Astrocyte of the cerebellum (primary cell): ENCODE results near the gene ANXA1.

ENCODE experiments used
- DNase-seq: peaks from one replicate; pipeline ENCODE4 v3.0.0-alpha.2; 2011; ENCODE audit warnings: low read depth
- H3K4me3 ChIP-seq: 2 replicates; pipeline ENCODE4 v1.5.1; 2011; ENCODE audit warnings: mild to moderate bottlenecking, low read depth, low read length, moderate library complexity
- CTCF ChIP-seq: IDR thresholded peaks from 2 replicates; pipeline ENCODE4 v1.5.1; 2012; ENCODE audit warnings: low read length, low read depth, moderate library complexity, mild to moderate bottlenecking; ENCODE audit errors: missing control alignments
- in situ Hi-C: cut with HindIII; loops from 2 replicates; pipeline ENCODE4 v1.10.0; 2017; ENCODE audit warnings: low sequenced_read_pairs

Gene ANXA1

GRCh38 chr9:73137286-73137899 lies 14.3 kb upstream of the ANXA1 start:
- DNase-seq = no peak
- no peak for TF ChIP-seq CTCF
- H3K4me3 ChIP-seq = no peak overlapping the region
- in situ Hi-C loops = no loop called here

GRCh38 chr9:73137914-73138313 lies 13.8 kb upstream of the ANXA1 start:
- no peak for TF ChIP-seq CTCF
- in situ Hi-C loops = no loop called here
- H3K4me3 ChIP-seq = no peak overlapping the region
- no peak for DNase-seq

- TF ChIP-seq CTCF = no peak
- DNase-seq = no peak
- no peak overlapping the region for H3K4me3 ChIP-seq
- in situ Hi-C loops = no loop called here
Measured at GRCh38 chr9:73138516-73138915, 13.1 kb upstream of the ANXA1 start.

GRCh38 chr9:73141282-73141681 lies 10.4 kb upstream of the ANXA1 start:
- H3K4me3 ChIP-seq = no peak overlapping the region
- in situ Hi-C loops = no loop called here
- no peak for TF ChIP-seq CTCF
- no peak for DNase-seq

- in situ Hi-C loops = no loop called here
- TF ChIP-seq CTCF = no peak
- peak; percentile 65 for DNase-seq
- H3K4me3 ChIP-seq = no peak overlapping the region
Measured at GRCh38 chr9:73143711-73144328, 7.8 kb upstream of the ANXA1 start.

- no peak for DNase-seq
- H3K4me3 ChIP-seq = no peak overlapping the region
- no peak for TF ChIP-seq CTCF
- in situ Hi-C loops = no loop called here
Measured at GRCh38 chr9:73146111-73146815, 5.4 kb upstream of the ANXA1 start.
